Skin of body (tissue), 2 donors: ENCODE data around the gene ANKRD16. TPM values are rescaled to one million over a fixed set of nuclear protein-coding genes. Genes with fewer than 3 reads are reported as not detected.
A peak's percentile ranks its signal among the peaks of the same experiment; 100 is the strongest.
"Not testable (repeated sequence)": the region's sequence is repeated elsewhere in the genome, so short reads cannot be mapped to it uniquely, and the experiment has no call there.

Experiments
- DNase-seq: peaks from one replicate; lab custom pipeline; 2025; lab: John Stamatoyannopoulos, UW
- total RNA-seq: library from RNA; depleted of rRNA; stranded (reverse); fragments of >200 nt; gene quantifications from one replicate; pipeline ENCODE4 v1.2.3, GENCODE V29; 2014

Gene ANKRD16
- total RNA-seq, 1 donor from 2014 or later: 6.8 TPM

GRCh38 chr10:5877041-5877440, 12.7 kb downstream of the ANKRD16 start:
- DNase-seq: not testable (repeated sequence)

- no peak for DNase-seq
Measured at GRCh38 chr10:5876181-5876768, 13.4 kb downstream of the ANKRD16 start.

DNA sequence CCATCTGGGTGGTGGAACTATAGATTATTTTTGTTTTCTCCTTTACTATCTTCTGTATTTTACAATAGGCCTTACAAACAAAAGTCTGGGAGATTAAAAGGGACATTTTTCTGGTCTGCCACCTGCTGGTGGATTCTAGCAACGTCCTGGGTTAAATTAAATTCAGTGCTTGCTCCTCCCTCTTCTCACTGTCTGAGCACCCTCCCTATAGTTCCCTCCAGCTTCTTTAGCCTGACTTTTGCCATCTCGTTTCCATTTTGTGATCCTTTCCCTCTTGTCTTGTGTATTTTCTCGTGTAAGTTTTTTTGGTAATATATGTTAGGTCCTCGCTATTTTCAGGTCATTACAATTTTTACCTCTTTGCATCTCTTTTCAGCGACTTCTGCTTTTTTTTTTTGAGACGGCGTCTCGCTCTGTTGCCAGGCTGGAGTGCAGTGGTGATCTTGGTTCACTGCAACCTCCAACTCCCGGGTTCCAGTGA, 16.1 kb downstream of the ANKRD16 start:
- peak; percentile 74 for DNase-seq

- no peak for DNase-seq
Measured at GRCh38 chr10:5871596-5871995, 18.1 kb downstream of the ANKRD16 start.

DNA sequence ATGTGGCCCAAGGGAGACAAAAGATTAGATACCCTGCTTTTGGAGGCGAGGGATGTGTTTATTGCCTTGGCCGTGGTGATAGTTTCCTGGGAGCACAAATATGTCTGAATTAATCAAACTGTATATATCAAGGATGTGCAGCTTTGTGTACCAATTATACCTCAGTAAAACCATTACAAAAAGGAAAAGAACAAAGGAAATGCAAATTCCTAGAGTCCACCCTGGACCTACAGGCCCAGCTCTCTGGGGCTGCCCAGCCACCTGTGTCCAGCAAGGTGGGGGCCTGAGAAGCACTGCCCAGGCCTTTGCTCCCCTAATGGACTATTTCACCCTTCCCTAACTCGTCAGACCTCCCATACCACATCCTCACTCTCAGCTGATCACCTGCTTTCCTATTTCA, 20.5 kb downstream of the ANKRD16 start:
- no peak for DNase-seq

- DNase-seq: not testable (repeated sequence)
Measured at GRCh38 chr10:5868383-5868782, 21.3 kb downstream of the ANKRD16 start.

GRCh38 chr10:5867091-5867615, 22.5 kb downstream of the ANKRD16 start:
- not testable (repeated sequence) for DNase-seq

GRCh38 chr10:5866451-5867081, 23.1 kb downstream of the ANKRD16 start:
- not testable (repeated sequence) for DNase-seq

DNA sequence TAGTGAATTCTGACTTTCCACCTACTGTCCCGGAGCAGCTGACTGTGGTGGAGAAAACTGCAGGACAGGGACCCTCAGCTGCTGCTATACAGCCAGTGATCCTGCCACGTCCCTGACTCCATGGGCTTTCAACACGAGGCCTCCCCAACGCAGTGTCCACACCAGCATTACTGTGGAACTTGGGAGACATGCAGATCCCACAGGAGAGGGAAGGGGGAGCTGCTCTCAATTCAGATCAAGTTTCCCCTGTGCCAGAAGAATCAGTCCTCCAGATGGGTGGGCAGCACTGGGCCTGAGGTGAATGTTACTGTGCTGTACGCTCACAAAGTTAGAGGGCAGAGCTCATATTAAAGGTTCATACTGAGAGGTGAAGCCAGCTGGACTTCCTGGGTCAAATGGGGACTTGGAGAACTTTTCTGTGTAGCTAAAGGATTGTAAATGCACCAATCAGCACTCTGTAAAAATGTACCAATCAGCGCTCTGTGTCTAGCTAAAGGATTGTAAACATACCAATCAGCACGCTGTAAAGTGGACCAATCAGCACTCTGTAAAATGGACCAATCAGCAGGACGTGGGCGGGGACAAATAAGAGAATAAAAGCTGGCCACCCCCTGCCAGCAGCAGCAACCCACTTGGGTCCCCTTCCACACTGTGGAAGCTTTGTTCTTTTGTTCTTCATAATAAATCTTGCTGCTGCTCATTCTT, 26.6 kb downstream of the ANKRD16 start:
- DNase-seq: not testable (repeated sequence)

- no peak for DNase-seq
Measured at GRCh38 chr10:5862360-5862961, 27.2 kb downstream of the ANKRD16 start.

DNA sequence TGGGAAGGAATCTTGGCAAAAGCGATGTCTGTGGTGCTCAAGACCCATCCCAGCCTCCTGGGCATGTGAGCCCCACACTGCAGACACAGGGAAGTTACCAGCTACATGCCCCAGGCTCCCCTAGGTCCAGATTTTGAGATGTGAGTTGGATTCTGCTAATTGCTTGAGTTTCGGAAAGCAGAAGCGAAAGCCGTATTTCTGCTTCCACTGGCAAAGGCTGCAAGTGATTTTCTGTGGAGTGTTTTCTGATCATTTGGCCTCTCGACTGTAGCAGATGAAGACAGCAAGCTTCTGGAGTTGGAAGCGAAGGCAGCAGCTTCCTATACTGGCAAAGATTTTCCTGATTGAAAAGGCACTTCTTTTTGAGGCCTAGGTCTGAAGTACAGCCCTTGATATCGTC, 29.6 kb downstream of the ANKRD16 start:
- no peak for DNase-seq

GRCh38 chr10:5858811-5859210, 30.9 kb downstream of the ANKRD16 start:
- DNase-seq: no peak

- DNase-seq: no peak
Measured at GRCh38 chr10:5856701-5857004, 33.0 kb downstream of the ANKRD16 start.

- DNase-seq: no peak
Measured at GRCh38 chr10:5855979-5856700, 33.6 kb downstream of the ANKRD16 start.

GRCh38 chr10:5854131-5854475, 35.6 kb downstream of the ANKRD16 start:
- peak; percentile 68 for DNase-seq

GRCh38 chr10:5846667-5847066, 43.0 kb downstream of the ANKRD16 start:
- not testable (repeated sequence) for DNase-seq

DNA sequence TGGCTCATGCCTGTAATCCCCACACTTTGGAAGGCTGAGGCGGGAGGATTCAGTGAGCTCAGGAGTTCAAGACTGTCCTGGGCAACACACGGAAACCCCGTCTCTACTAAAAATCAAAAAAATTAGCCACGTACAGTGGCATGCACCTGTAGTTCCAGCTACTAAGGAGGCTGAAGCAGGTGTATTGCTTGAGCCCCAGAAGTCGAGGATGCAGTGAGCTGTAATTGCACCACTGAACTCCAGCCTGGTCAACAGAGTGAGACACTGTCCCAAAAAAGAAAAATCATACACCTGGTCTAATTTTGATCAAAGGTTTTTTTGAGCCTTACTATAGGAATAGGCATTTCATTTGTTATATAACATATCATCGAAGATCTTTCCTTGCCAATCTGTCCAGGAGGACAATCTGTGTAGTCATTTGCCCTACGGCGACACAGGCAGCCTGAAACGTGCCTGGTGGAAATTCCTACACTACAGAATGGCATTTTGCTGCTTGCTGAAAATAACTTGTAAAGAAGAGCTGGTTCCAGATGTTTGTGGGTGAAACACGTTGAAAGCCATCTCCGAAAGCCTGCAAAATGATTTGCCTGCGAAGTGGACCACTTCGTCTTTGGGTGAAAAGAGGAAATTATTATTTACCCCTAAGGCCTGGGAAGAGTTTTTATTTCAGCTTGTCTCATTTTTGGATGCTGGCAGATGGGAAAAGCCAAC, 45.2 kb downstream of the ANKRD16 start:
- DNase-seq: no peak

GRCh38 chr10:5843686-5844344, 45.9 kb downstream of the ANKRD16 start:
- DNase-seq: no peak

GRCh38 chr10:5841965-5842364, 47.7 kb downstream of the ANKRD16 start:
- no peak for DNase-seq
